Kidney tubule cell (primary cell): Measurements from ENCODE around the gene BLOC1S1.

Source experiments
- DNase-seq: peaks from one replicate; pipeline ENCODE4 v3.0.0-alpha.2; 2018; ENCODE audit warnings: low spot score

Gene BLOC1S1

GRCh38 chr12:55694651-55695050, 21.2 kb upstream of the BLOC1S1 start:
- no peak for DNase-seq

GRCh38 chr12:55695349-55695748, 20.5 kb upstream of the BLOC1S1 start:
- no peak for DNase-seq

GRCh38 chr12:55696141-55696540, 19.7 kb upstream of the BLOC1S1 start:
- DNase-seq, result no peak

GRCh38 chr12:55696796-55697462, 18.9 kb upstream of the BLOC1S1 start:
- no peak for DNase-seq

GRCh38 chr12:55697686-55698085, 18.2 kb upstream of the BLOC1S1 start:
- no peak for DNase-seq

- no peak for DNase-seq
Measured at GRCh38 chr12:55698241-55698955, 17.4 kb upstream of the BLOC1S1 start.

GRCh38 chr12:55698965-55699364, 16.9 kb upstream of the BLOC1S1 start:
- DNase-seq, result no peak

GRCh38 chr12:55699471-55700055, 16.3 kb upstream of the BLOC1S1 start:
- no peak for DNase-seq

GRCh38 chr12:55700255-55701018, 15.4 kb upstream of the BLOC1S1 start:
- DNase-seq, result no peak

GRCh38 chr12:55702861-55703260, 13.0 kb upstream of the BLOC1S1 start:
- no peak for DNase-seq

- DNase-seq, result no peak
Measured at GRCh38 chr12:55703288-55703687, 12.6 kb upstream of the BLOC1S1 start.

- no peak for DNase-seq
Measured at GRCh38 chr12:55703901-55704761, 11.7 kb upstream of the BLOC1S1 start.

GRCh38 chr12:55704824-55705718, 10.8 kb upstream of the BLOC1S1 start:
- no peak for DNase-seq

GRCh38 chr12:55705782-55706402, 10.0 kb upstream of the BLOC1S1 start:
- no peak for DNase-seq

GRCh38 chr12:55706568-55707218, 9.2 kb upstream of the BLOC1S1 start:
- no peak for DNase-seq

- no peak for DNase-seq
Measured at GRCh38 chr12:55707219-55707671, 8.6 kb upstream of the BLOC1S1 start.

GRCh38 chr12:55707841-55708694, 7.8 kb upstream of the BLOC1S1 start, which contains the start of gene ITGA7:
TSS of gene ITGA7 (minus strand) at chr12:55707904. CDS start at chr12:55707682, 222 bp downstream.
- no peak for DNase-seq

- DNase-seq, result no peak
Measured at GRCh38 chr12:55708695-55709233, 7.1 kb upstream of the BLOC1S1 start.
